ENCODE measurements around the gene SLC25A21. TPM values are rescaled to one million over a fixed set of nuclear protein-coding genes. Genes with fewer than 3 reads are reported as not detected.

Gene SLC25A21
- total RNA-seq, 1 experiment from 2014 or later = 7.1 TPM

- H3K4ac ChIP-seq (ENCODE audit: low read depth, low read length) = no peak overlapping the region
- no peaks in the 10 kb centered on the region for H3K23me2 ChIP-seq (ENCODE audit: insufficient read length, low read depth, low read length, poor library complexity, severe bottlenecking)
- no peak overlapping the region for H2AK5ac ChIP-seq (ENCODE audit: insufficient read length, low read length)
- no peak overlapping the region for H3K4me3 Mint-ChIP-seq
- no peaks in the 10 kb centered on the region for H3K79me1 ChIP-seq (ENCODE audit: insufficient read depth, low read depth, low read length, poor library complexity, severe bottlenecking)
- no peak overlapping the region for H2BK12ac ChIP-seq (ENCODE audit: insufficient read length, low read depth, low read length)
- no peak overlapping the region for H2AFZ ChIP-seq (ENCODE audit: low read length)
- no peak for DNase-seq
- H3K9me3 Mint-ChIP-seq = no peaks in the 10 kb centered on the region
- H3T11ph ChIP-seq (ENCODE audit: low read length) = no peak overlapping the region
- no peak overlapping the region for H2BK20ac ChIP-seq (ENCODE audit: low read depth, low read length, poor library complexity, severe bottlenecking)
- H3K27ac ChIP-seq (ENCODE audit: insufficient read length, low read depth, low read length) = no peak overlapping the region
- peaks cover 4 to 8% of the 10 kb centered on the region in 2 experiments; a peak in 3 of 4 replicates for H3K4me1 Mint-ChIP-seq
- H3K9ac ChIP-seq (ENCODE audit: extremely low read depth, insufficient read length, low read length) = no peak overlapping the region
- H3K27me3 ChIP-seq (ENCODE audit: insufficient read depth, low read length) = no peaks in the 10 kb centered on the region
- no peak overlapping the region for H3K14ac ChIP-seq (ENCODE audit: insufficient read depth, low read length)
- H3K79me2 ChIP-seq (ENCODE audit: insufficient read depth, low read length) = no peaks in the 10 kb centered on the region
- no peak overlapping the region for H4K5ac ChIP-seq (ENCODE audit: insufficient read length, low read depth, low read length)
- no peak overlapping the region for H2BK120ac ChIP-seq (ENCODE audit: low read depth, low read length, poor library complexity, severe bottlenecking)
- no peak overlapping the region for H3K27ac Mint-ChIP-seq
- H3K56ac ChIP-seq (ENCODE audit: insufficient read length, low read depth, low read length) = no peak overlapping the region
- H3K36me3 Mint-ChIP-seq (ENCODE audit: insufficient read depth in 1 of 3, low read depth in 3 of 3) = no peaks in the 10 kb centered on the region
- no peak overlapping the region for H3K4me2 ChIP-seq (ENCODE audit: insufficient read depth, insufficient read length, low read length)
- H3K23ac ChIP-seq (ENCODE audit: insufficient read length, low read depth, low read length) = no peak overlapping the region
- no peak overlapping the region for H2BK5ac ChIP-seq (ENCODE audit: insufficient read length, low read length)
- no peaks in the 10 kb centered on the region; the same call in 1 of the 2 replicates for H3K27me3 Mint-ChIP-seq (ENCODE audit: low read depth)
- H3K9me3 ChIP-seq (ENCODE audit: control insufficient read depth, low read depth, low read length) = no peaks in the 10 kb centered on the region
- no peaks in the 10 kb centered on the region for H3K4me1 ChIP-seq (ENCODE audit: insufficient read depth, low read length)
- no CpG with 5 or more reads among the region's 9 CpGs for WGBS (ENCODE audit: extremely low coverage, insufficient read length, low lambda C conversion rate)
- no peak overlapping the region for H4K8ac ChIP-seq (replicated peaks; ENCODE audit: insufficient read length, low read depth, low read length)
- H2BK15ac ChIP-seq (ENCODE audit: low read depth, low read length) = no peak overlapping the region
- no peak for TF ChIP-seq CTCF (conservative IDR thresholded peaks at IDR 0.05)
- H4K91ac ChIP-seq (ENCODE audit: insufficient read length, low read depth, low read length) = no peak overlapping the region
- no peak overlapping the region for H3K18ac ChIP-seq (ENCODE audit: insufficient read length, low read depth, low read length)
- H4K20me1 ChIP-seq (ENCODE audit: control insufficient read depth, insufficient read depth, insufficient read length) = no peaks in the 10 kb centered on the region
These were observed 83.8 kb downstream of the SLC25A21 start for GRCh38 chr14:37088356-37089215.

Measured in H9 (cell line).